H1 (cell line): ENCODE measurements around the gene CLDN7. TPM values are rescaled to one million over a fixed set of nuclear protein-coding genes. Genes with fewer than 3 reads are reported as not detected.
A peak's percentile ranks its signal among the peaks of the same experiment; 100 is the strongest.

Experiments used
- ASH2L ChIP-seq: fragments of 200-600, 300-600 bp; sonication (generic); IDR thresholded peaks from one replicate; pipeline ENCODE4 v1.7.1; 2017; ENCODE audit warnings: low read length
- ATF2 ChIP-seq: IDR thresholded peaks from 2 replicates; pipeline ENCODE4 v1.6.1; 2012; ENCODE audit warnings: low read length, inconsistent platforms
- CEBPB ChIP-seq: IDR thresholded peaks from 2 replicates; pipeline ENCODE4 v1.6.1; 2012; ENCODE audit warnings: low read depth, low read length
- NRF1 ChIP-seq: IDR thresholded peaks from 2 replicates; pipeline ENCODE4 v1.6.1; 2011; ENCODE audit warnings: mild to moderate bottlenecking, low read depth, low read length, improper control_type of control experiment
- POLR2AphosphoS5 ChIP-seq: IDR thresholded peaks from 2 replicates; pipeline ENCODE4 v1.6.1; 2011; ENCODE audit warnings: low read depth, low read length
- polyA plus RNA-seq, 7 experiments: library from polyadenylated mRNA; depleted of rRNA in 3 of 7; stranded (reverse) in 5 of 7; unstranded in 2 of 7; fragments of >200 nt in 5 of 7; fragments of 200-250 nt in 2 of 7; gene quantifications; 1 replicate in 5 of 7; 2 replicates in 1 of 7; 4 replicates in 1 of 7; pipeline versions ENCODE4 v1.2.1 to v1.2.3, GENCODE V29; 2011 to 2013; ENCODE audit warnings: missing spikeins in 2 of 7, mixed read lengths in 2 of 7
- total RNA-seq: library from RNA; stranded (reverse); fragmentation: NEBNext Ultra II Directional; extraction: Animal tissue kit (Norgen Biotek cat#: 25700); gene quantifications from 2 replicates; pipeline ENCODE4 v1.2.1, GENCODE V29; 2021

CLDN7 gene
- total and polyA plus RNA-seq, 2 of the 8 experiments (the other 6 are each of a cell fraction or from before 2014, with no cell fraction given): 118 to 119 TPM

DNA sequence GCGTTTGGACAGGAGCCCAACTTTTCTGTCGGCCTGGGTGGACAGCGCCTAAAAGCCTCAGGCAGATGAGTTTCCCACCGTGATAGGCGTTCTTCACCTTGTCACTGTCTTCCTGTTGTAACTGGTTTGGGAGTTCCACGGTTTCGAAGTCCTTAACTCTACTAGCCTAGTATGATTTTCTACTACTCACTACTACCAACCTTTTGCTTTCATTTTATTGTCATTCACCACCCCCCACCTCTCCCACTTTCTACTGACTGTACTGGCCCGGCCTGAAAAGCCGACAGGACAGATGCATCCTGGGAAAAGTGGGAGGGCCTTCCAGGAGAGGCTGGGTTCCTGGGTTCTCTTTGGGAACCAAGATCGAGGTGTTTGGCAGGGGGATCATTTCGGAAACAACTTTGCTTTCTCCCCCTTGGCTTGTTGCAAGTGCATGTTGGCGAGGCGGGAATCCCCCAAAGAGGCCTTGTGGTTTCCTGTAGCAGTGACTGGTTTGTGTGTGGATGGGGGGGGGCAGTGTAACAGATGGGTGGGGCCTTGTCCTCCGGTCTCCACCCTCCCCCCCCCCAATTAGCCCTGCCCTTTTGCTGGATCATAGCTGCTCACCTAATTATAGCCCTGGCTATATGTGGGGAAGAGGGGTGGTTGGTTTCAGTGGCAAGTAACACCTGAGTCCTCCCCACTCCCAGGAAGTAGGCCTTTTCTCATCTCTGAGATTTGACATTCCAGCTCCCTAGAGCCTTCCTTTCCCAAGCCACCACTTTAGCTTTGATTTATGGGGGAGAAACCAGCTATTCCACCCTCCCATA, 46.6 kb upstream of the CLDN7 start (continued):
- TF ChIP-seq NRF1 (no peak), ATF2 (no peak), ASH2L (peak; percentile 63), POLR2AphosphoS5 (peak; percentile 16; the same call in 1 of the 2 replicates), CEBPB (no peak)
